ENCODE results near the gene SPOCK3. TPM values are rescaled to one million over a fixed set of nuclear protein-coding genes. Genes with fewer than 3 reads are reported as not detected.

Gene SPOCK3
- total RNA-seq, 4 donors from 2014 or later, result 1.3 to 47.5 (median 18.4) TPM

- Histone ChIP-seq H3K36me3 (no peaks in the 10 kb centered on the region), H3K4me1 (no peaks in the 10 kb centered on the region), H3K27me3 (no peaks in the 10 kb centered on the region), H3K9me3 (no peaks in the 10 kb centered on the region), H3K4me3 (no peak overlapping the region), H3K27ac (no peak overlapping the region)
- no peak for DNase-seq
- intact Hi-C loops (cut with DNase I; ENCODE audit: low total_unique reads), result no loop called here
- TF ChIP-seq CTCF (IDR thresholded peaks at IDR 0.05) (no peak), POLR2A (IDR thresholded peaks at IDR 0.05) (no peak)
Observed at GRCh38 chr4:166827629-166828028, 406.7 kb downstream of the SPOCK3 start.

GRCh38 chr4:166827167-166827566, 407.1 kb downstream of the SPOCK3 start:
- Histone ChIP-seq H3K4me1 (no peaks in the 10 kb centered on the region), H3K27ac (no peak overlapping the region)

GRCh38 chr4:166823848-166824247, 410.4 kb downstream of the SPOCK3 start:
- Histone ChIP-seq H3K4me1 (no peaks in the 10 kb centered on the region), H3K27ac (no peak overlapping the region), H3K36me3 (no peaks in the 10 kb centered on the region), H3K9me3 (no peaks in the 10 kb centered on the region), H3K27me3 (no peaks in the 10 kb centered on the region), H3K4me3 (no peak overlapping the region)
- no peak for DNase-seq
- intact Hi-C loops (cut with DNase I; ENCODE audit: low total_unique reads), result no loop called here
- TF ChIP-seq POLR2A (IDR thresholded peaks at IDR 0.05), result no peak
- no peak for TF ChIP-seq CTCF (IDR thresholded peaks at IDR 0.05)

More at GRCh38 chr4:166827167-166827566, 407.1 kb downstream of the SPOCK3 start:
- no peak for TF ChIP-seq POLR2A (IDR thresholded peaks at IDR 0.05)
- TF ChIP-seq CTCF (IDR thresholded peaks at IDR 0.05), result no peak
- DNase-seq, result no peak
- no peaks in the 10 kb centered on the region for H3K27me3 ChIP-seq
- no peaks in the 10 kb centered on the region for H3K9me3 ChIP-seq
- H3K4me3 ChIP-seq, result no peak overlapping the region
- intact Hi-C loops (cut with DNase I; ENCODE audit: low total_unique reads), result no loop called here
- H3K36me3 ChIP-seq, result no peaks in the 10 kb centered on the region

GRCh38 chr4:166823126-166823525, 411.2 kb downstream of the SPOCK3 start:
- Histone ChIP-seq H3K4me1 (no peaks in the 10 kb centered on the region), H3K4me3 (no peak overlapping the region), H3K9me3 (no peaks in the 10 kb centered on the region), H3K27ac (no peak overlapping the region), H3K36me3 (no peaks in the 10 kb centered on the region), H3K27me3 (no peaks in the 10 kb centered on the region)
- no peak for DNase-seq
- TF ChIP-seq CTCF (IDR thresholded peaks at IDR 0.05) (no peak), POLR2A (IDR thresholded peaks at IDR 0.05) (no peak)
- intact Hi-C loops (cut with DNase I; ENCODE audit: low total_unique reads), result no loop called here

GRCh38 chr4:166822386-166822785, 411.9 kb downstream of the SPOCK3 start:
- Histone ChIP-seq H3K9me3 (no peaks in the 10 kb centered on the region), H3K27me3 (no peaks in the 10 kb centered on the region), H3K4me3 (no peak overlapping the region), H3K4me1 (no peaks in the 10 kb centered on the region), H3K27ac (no peak overlapping the region), H3K36me3 (no peaks in the 10 kb centered on the region)
- no peak for DNase-seq
- intact Hi-C loops (cut with DNase I; ENCODE audit: low total_unique reads), result no loop called here
- TF ChIP-seq CTCF (IDR thresholded peaks at IDR 0.05) (no peak), POLR2A (IDR thresholded peaks at IDR 0.05) (no peak)
